K562 (cell line): Measurements from ENCODE around the gene CEP70. TPM values are rescaled to one million over a fixed set of nuclear protein-coding genes. Genes with fewer than 3 reads are reported as not detected.
A peak's percentile ranks its signal among the peaks of the same experiment; 100 is the strongest.

Experiments used
- ATF7 ChIP-seq: fragments of 450-650 bp; IDR thresholded peaks from 2 replicates; pipeline ENCODE4 v1.7.1; 2014; ENCODE audit warnings: mild to moderate bottlenecking, moderate library complexity
- BRD9 ChIP-seq: fragments of 450-650 bp; IDR thresholded peaks from 2 replicates; pipeline ENCODE4 v1.6.1; 2018; ENCODE audit warnings: low read depth; ENCODE audit not compliant: partially characterized antibody
- ESRRA ChIP-seq: fragments of 450-650 bp; IDR thresholded peaks from 2 replicates; pipeline ENCODE4 v1.6.1; 2014; ENCODE audit warnings: low read depth, mild to moderate bottlenecking, moderate library complexity, borderline replicate concordance
- NCOR1 ChIP-seq: fragments of 450-650 bp; IDR thresholded peaks from 2 replicates; pipeline ENCODE4 v1.6.1; 2016; ENCODE audit warnings: mild to moderate bottlenecking, moderate library complexity
- NFRKB ChIP-seq: fragments of 450-650 bp; IDR thresholded peaks from 2 replicates; pipeline ENCODE4 v1.6.1; 2016; ENCODE audit warnings: low read depth
- REST ChIP-seq, 2 experiments: fragments of 450-650 bp; formaldehyde crosslinking in 1 of 2; IDR thresholded peaks; 2 replicates each; pipeline versions ENCODE4 v1.4.0 to v1.6.1; 2014 to 2020; ENCODE audit warnings: mild to moderate bottlenecking in 2 of 2, borderline replicate concordance in 1 of 2, low read depth in 1 of 2
- TAF1 ChIP-seq: IDR thresholded peaks from 2 replicates; pipeline ENCODE4 v1.6.1; 2011; ENCODE audit warnings: mild to moderate bottlenecking, low read length, moderate library complexity; ENCODE audit not compliant: insufficient read depth, control insufficient read depth, severe bottlenecking; ENCODE audit errors: extremely low read depth
- TARDBP ChIP-seq: fragments of 450-650 bp; IDR thresholded peaks from 2 replicates; pipeline ENCODE4 v1.6.1; 2016
- ZKSCAN1 ChIP-seq: fragments of 150-350 bp; IDR thresholded peaks from 2 replicates; pipeline ENCODE4 v1.6.1; 2016; ENCODE audit warnings: low read depth, low read length
- ZNF282 ChIP-seq: sonication (generic); formaldehyde crosslinking; IDR thresholded peaks from 2 replicates; pipeline ENCODE4 v1.8.1; 2023; ENCODE audit warnings: missing genetic modification reagents
- polyA plus RNA-seq, 8 experiments: library from polyadenylated mRNA; depleted of rRNA in 4 of 8; stranded (reverse) in 5 of 8; unstranded in 3 of 8; fragments of >200 nt; fragmentation: Nextera tagmentation in 2 of 8; fragmentation: Illumina TruSeq in 1 of 8; extraction: Ambion mirVana in 2 of 8; extraction: Trizol in 1 of 8; gene quantifications; 2 replicates each; pipeline versions ENCODE4 v1.2.1 to v1.2.3, GENCODE V29; 2011 to 2014; ENCODE audit warnings: inconsistent platforms in 1 of 8, missing spikeins in 1 of 8
- total RNA-seq, 7 experiments: library from RNA; depleted of rRNA in 6 of 7; stranded (reverse); fragments of >200 nt in 6 of 7; fragmentation: Illumina TruSeq in 2 of 7; extraction: Trizol in 2 of 7; gene quantifications; 2 replicates each; pipeline versions ENCODE4 v1.2.1 to v1.2.3, GENCODE V29; 2011 to 2021; ENCODE audit warnings: low replicate concordance in 1 of 7

The CEP70 gene
- total and polyA plus RNA-seq, 9 of the 15 experiments (the other 6 are each of a cell fraction or from before 2014, with no cell fraction given) = 16.1 to 31.5 (median 23.4) TPM

GRCh38 chr3:138594150-138594934 lies at the start of gene CEP70 (continued):
- TF ChIP-seq REST (IDR thresholded peaks at IDR 0.05; ENCODE audit: borderline replicate concordance) (peak; percentile 92), REST (CRISPR knock-in tag; IDR thresholded peaks at IDR 0.05; ENCODE audit: low read depth) (no peak), ZNF282 (no peak), ATF7 (peak; percentile 85), TAF1 (peak; percentile 56), TARDBP (no peak), ESRRA (peak; percentile 76; the same call in 1 of the 2 replicates), ZKSCAN1 (peak; percentile 50; the same call in 1 of the 2 replicates), BRD9 (no peak), NFRKB (peak; percentile 53; the same call in 1 of the 2 replicates), NCOR1 (peak; percentile 24; the same call in 1 of the 2 replicates)
